ENCODE data around the gene NDUFAF4. TPM values are rescaled to one million over a fixed set of nuclear protein-coding genes. Genes with fewer than 3 reads are reported as not detected.

NDUFAF4 gene
- total RNA-seq, 1 donor, result 19.3 TPM

DNA sequence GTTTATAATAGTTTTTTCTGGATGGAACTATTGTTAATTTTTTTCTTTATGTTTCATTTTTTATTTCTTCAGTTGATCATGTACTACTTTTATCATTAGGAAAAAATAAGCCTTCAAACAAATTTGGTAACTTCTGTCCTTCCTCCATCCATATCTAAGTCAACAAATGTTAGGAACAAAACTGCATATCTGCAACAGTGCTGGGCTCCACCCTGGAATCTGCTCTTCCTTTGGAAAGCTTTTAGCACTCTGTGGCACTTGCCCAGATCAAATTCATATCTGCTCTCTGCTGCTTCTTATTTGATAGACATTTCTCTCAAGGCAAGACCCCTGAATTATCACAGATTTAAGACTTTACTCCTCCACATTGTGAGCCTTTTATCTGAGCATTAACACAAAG is 36.1 kb downstream of the NDUFAF4 start:
- DNase-seq (ENCODE audit: low read depth), result no peak
- TF ChIP-seq, protein P1, sequence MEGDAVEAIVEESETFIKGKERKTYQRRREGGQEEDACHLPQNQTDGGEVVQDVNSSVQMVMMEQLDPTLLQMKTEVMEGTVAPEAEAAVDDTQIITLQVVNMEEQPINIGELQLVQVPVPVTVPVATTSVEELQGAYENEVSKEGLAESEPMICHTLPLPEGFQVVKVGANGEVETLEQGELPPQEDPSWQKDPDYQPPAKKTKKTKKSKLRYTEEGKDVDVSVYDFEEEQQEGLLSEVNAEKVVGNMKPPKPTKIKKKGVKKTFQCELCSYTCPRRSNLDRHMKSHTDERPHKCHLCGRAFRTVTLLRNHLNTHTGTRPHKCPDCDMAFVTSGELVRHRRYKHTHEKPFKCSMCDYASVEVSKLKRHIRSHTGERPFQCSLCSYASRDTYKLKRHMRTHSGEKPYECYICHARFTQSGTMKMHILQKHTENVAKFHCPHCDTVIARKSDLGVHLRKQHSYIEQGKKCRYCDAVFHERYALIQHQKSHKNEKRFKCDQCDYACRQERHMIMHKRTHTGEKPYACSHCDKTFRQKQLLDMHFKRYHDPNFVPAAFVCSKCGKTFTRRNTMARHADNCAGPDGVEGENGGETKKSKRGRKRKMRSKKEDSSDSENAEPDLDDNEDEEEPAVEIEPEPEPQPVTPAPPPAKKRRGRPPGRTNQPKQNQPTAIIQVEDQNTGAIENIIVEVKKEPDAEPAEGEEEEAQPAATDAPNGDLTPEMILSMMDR (IDR thresholded peaks at IDR 0.05; ENCODE audit: insufficient read depth, low read length), result no peak
- H3K4me3 ChIP-seq (ENCODE audit: low read depth, low read length), result no peak overlapping the region

DNA sequence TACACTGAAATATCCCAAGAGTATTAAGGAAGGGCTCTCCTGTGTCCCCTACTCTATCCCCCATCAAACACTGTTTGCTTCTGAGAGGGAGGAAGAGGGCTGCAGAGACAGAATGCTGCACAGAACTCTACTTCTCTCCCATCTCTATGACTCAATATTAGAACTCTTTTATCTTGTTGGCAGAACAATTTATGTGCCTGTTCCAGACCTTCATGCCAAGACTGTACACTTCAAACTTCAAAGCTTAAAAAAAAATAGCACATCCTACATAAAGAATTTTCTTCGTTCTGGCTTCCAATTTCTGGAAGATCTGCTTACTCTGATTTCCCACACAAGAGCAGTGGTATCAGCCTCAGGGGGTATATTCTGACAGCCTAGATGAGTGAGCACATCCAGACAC is 40.8 kb downstream of the NDUFAF4 start:
- TF ChIP-seq, protein P1 (IDR thresholded peaks at IDR 0.05; ENCODE audit: insufficient read depth, low read length), result no peak
- H3K4me3 ChIP-seq (ENCODE audit: low read depth, low read length), result no peak overlapping the region
- DNase-seq (ENCODE audit: low read depth), result no peak

DNA sequence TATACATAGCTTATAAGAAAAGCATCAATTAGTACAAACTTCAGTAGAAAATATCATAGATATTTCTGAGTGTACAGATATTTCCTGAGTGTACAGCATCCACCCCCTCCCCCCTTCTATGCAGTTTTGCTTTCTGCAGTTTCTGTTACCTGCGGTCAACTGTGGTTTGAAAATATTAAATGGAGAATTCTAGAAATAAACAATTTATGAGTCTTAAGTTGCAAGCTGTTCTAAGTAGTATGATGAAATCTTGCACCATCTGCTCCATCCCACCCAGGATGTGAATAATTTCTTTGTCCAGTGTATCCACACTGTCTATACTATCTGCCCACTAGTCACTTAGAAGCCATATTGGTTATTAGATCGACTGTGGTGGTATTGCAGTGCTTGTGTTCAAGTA is 44.6 kb downstream of the NDUFAF4 start:
- no peak overlapping the region for H3K4me3 ChIP-seq (ENCODE audit: low read depth, low read length)
- DNase-seq (ENCODE audit: low read depth), result no peak
- TF ChIP-seq, protein P1 (IDR thresholded peaks at IDR 0.05; ENCODE audit: insufficient read depth, low read length), result no peak

DNA sequence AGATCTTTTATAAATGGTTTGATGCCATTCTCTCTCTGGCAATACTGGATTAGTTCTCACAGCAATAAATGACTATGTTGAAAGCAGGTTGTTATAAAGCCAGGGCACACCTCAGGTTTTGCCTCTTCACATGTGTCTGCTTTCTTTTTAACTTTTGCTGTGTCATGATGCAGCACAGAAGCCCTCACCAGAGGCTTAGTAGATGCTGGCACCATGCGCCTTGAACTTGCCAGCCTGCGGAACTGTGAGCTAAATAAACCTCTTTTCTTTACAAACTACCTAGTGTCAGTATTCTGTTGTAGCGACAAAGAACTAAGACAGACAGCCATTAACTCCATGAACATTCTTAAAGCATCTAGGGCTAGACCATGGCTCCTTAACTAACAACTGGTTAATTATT is 45.1 kb downstream of the NDUFAF4 start:
- no peak for DNase-seq (ENCODE audit: low read depth)
- no peak overlapping the region for H3K4me3 ChIP-seq (ENCODE audit: low read depth, low read length)
- TF ChIP-seq, protein P1 (IDR thresholded peaks at IDR 0.05; ENCODE audit: insufficient read depth, low read length), result no peak

DNA sequence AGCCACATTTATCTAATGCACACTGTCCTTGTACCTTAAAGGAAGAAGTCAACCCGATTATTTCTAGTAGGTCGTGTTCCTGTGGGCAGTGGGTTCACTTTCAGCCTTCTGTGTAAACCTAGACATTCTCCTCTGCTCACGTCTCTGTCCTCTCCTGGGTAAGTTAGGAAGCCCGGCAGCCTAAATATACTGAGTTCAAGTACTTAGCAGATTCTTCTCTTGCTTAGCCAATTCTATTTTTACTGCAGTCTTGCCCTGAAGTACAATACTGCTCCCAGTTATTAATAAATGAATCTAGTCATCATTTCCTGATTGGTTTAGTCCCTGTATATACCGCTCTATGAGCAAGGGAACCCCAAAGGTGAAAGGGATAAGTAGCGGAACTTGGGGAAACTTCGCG is 45.8 kb downstream of the NDUFAF4 start:
- DNase-seq (ENCODE audit: low read depth), result no peak
- no peak overlapping the region for H3K4me3 ChIP-seq (ENCODE audit: low read depth, low read length)
- TF ChIP-seq, protein P1 (IDR thresholded peaks at IDR 0.05; ENCODE audit: insufficient read depth, low read length), result no peak

DNA sequence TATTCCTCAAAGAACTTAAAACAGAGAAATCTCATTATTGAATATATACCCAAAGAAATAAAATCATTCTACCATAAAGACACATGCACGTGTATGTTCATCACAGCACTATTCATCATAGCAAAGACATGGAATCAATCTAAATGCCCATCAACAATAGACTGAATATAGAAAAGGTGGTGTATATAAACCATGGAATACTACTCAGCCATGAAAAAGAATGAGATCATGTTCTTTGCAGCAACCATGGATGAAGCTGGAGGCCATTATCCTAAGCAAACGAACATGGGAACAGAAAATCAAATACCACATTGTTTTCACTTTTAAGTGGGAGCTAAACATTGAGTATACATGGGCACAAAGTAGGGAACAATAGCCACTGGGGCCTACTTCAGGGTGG is 48.1 kb downstream of the NDUFAF4 start:
- H3K4me3 ChIP-seq (ENCODE audit: low read depth, low read length), result no peak overlapping the region
- TF ChIP-seq, protein P1 (IDR thresholded peaks at IDR 0.05; ENCODE audit: insufficient read depth, low read length), result no peak
- DNase-seq (ENCODE audit: low read depth), result no peak

DNA sequence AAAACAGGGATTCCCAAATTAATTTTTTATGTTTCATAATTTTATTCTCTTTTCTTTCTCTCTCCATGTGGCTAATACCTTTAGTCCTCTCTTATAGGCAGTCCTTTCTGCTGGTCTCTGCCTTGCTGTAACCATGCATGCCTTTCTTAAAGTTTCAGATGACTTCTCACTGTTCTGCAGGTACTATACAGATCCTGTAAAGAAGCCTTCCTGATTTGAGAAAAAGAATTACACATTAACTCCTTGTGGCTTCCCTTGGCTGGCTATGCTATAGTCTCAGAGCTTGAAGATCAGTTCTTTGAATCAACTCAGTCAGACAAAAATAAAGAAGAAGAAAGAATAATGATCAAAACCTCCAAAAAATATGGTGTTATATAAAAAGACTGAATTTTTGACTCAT is 53.2 kb downstream of the NDUFAF4 start:
- no peak overlapping the region for H3K4me3 ChIP-seq (ENCODE audit: low read depth, low read length)
- TF ChIP-seq, protein P1 (IDR thresholded peaks at IDR 0.05; ENCODE audit: insufficient read depth, low read length), result no peak
- DNase-seq (ENCODE audit: low read depth), result no peak

All from fibroblast of the aortic adventitia (primary cell).